ENCODE data around the gene C4A.
"Not testable (repeated sequence)": the region's sequence is repeated elsewhere in the genome, so short reads cannot be mapped to it uniquely, and the experiment has no call there.

Gene C4A

GRCh38 chr6:31981744-31982143 is at the start of gene C4A:
TSS of gene C4A (plus strand) at chr6:31982057. CDS start at chr6:31982108, 51 bp downstream.
- DNase-seq (ENCODE audit: low spot score), result not testable (repeated sequence)

- DNase-seq (ENCODE audit: low spot score), result not testable (repeated sequence)
Observed at GRCh38 chr6:31932137-31932536, 49.7 kb upstream of the C4A start.

GRCh38 chr6:31933537-31933936 is 48.3 kb upstream of the C4A start:
- DNase-seq (ENCODE audit: low spot score), result no peak

- DNase-seq (ENCODE audit: low spot score), result no peak
Observed at GRCh38 chr6:31935021-31935420, 46.8 kb upstream of the C4A start.

- no peak for DNase-seq (ENCODE audit: low spot score)
Observed at GRCh38 chr6:31935823-31936222, 46.0 kb upstream of the C4A start.

GRCh38 chr6:31940256-31940664 is 41.6 kb upstream of the C4A start:
- no peak for DNase-seq (ENCODE audit: low spot score)

- no peak for DNase-seq (ENCODE audit: low spot score)
Observed at GRCh38 chr6:31943742-31944141, 38.1 kb upstream of the C4A start.

- DNase-seq (ENCODE audit: low spot score), result no peak
Observed at GRCh38 chr6:31945154-31945506, 36.7 kb upstream of the C4A start.

- no peak for DNase-seq (ENCODE audit: low spot score)
Observed at GRCh38 chr6:31945507-31946369, 36.1 kb upstream of the C4A start, which contains the start of gene CFB. TSS of gene CFB (plus strand) at chr6:31946095. CDS start at chr6:31946222, 127 bp downstream.

- no peak for DNase-seq (ENCODE audit: low spot score)
Observed at GRCh38 chr6:31946370-31946885, 35.4 kb upstream of the C4A start.

- DNase-seq (ENCODE audit: low spot score), result no peak
Observed at GRCh38 chr6:31947070-31947675, 34.7 kb upstream of the C4A start.

- DNase-seq (ENCODE audit: low spot score), result no peak
Observed at GRCh38 chr6:31947864-31948263, 34.0 kb upstream of the C4A start.

- DNase-seq (ENCODE audit: low spot score), result no peak
Observed at GRCh38 chr6:31948306-31948705, 33.6 kb upstream of the C4A start.

GRCh38 chr6:31948753-31949413 is 33.0 kb upstream of the C4A start:
- no peak for DNase-seq (ENCODE audit: low spot score)

GRCh38 chr6:31949926-31950548 is 31.8 kb upstream of the C4A start:
- DNase-seq (ENCODE audit: low spot score), result no peak

- DNase-seq (ENCODE audit: low spot score), result peak; percentile 34
Observed at GRCh38 chr6:31952140-31952805, 29.6 kb upstream of the C4A start.

- DNase-seq (ENCODE audit: low spot score), result no peak
Observed at GRCh38 chr6:31952890-31953289, 29.0 kb upstream of the C4A start.

- DNase-seq (ENCODE audit: low spot score), result no peak
Observed at GRCh38 chr6:31954511-31954910, 27.3 kb upstream of the C4A start.

- DNase-seq (ENCODE audit: low spot score), result no peak
Observed at GRCh38 chr6:31956796-31957195, 25.1 kb upstream of the C4A start.

GRCh38 chr6:31958412-31958740 is 23.5 kb upstream of the C4A start:
- no peak for DNase-seq (ENCODE audit: low spot score)

GRCh38 chr6:31958741-31959739 is 22.8 kb upstream of the C4A start, which contains the start of the genes NELFE and SKIC2:
TSS of gene NELFE (minus strand) at chr6:31958971. CDS start at chr6:31958446, 525 bp downstream.
TSS of gene SKIC2 (plus strand) at chr6:31959175. CDS start at chr6:31959193, 18 bp downstream.
- peak; percentile 98 for DNase-seq (ENCODE audit: low spot score)
